Measurements from ENCODE around the gene MEIS1. TPM values are rescaled to one million over a fixed set of nuclear protein-coding genes. Genes with fewer than 3 reads are reported as not detected.

Gene MEIS1
- total RNA-seq, 4 donors from 2014 or later: 9.2 to 22.6 (median 18.8) TPM

DNA sequence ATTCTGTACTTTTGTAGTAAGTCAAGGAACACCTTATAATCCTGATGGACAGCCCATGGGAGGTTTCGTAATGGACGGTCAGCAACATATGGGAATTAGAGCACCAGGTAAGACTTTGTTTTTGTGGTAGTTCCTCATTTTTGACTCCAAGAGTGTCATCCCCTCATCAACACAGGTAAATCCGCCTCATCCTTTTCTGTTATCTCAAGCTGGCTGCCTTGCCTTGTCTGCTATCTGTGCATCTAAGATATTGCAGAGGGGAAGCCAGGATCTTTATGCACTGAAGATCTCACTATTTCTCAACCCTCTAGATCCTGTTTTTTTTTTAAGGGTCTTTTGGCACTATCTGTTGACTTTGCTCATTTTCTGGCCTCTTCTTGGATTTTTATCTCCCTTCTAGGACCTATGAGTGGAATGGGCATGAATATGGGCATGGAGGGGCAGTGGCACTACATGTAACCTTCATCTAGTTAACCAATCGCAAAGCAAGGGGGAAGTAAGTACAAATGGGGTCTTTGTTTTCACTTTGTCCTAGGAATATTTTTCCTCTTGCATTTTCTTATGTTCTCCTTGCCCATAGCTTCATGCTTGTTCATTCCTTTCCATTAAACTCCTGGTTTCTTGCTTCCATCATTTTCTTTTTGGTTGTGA, 133.8 kb downstream of the MEIS1 start:
- 86 to 87% methylated on average over 4 of the region's 4 CpGs for WGBS, 2 donors
- intact Hi-C loops (cut with DNase I; ENCODE audit: low total_unique reads): no loop called here
- DNase-seq (ENCODE audit: low spot score in 2 of 2): no peak
- no peak overlapping the region for H3K4me3 ChIP-seq (ENCODE audit: low read depth, poor library complexity, severe bottlenecking)
- TF ChIP-seq POLR2A (IDR thresholded peaks at IDR 0.05): no peak
- TF ChIP-seq, protein P1, sequence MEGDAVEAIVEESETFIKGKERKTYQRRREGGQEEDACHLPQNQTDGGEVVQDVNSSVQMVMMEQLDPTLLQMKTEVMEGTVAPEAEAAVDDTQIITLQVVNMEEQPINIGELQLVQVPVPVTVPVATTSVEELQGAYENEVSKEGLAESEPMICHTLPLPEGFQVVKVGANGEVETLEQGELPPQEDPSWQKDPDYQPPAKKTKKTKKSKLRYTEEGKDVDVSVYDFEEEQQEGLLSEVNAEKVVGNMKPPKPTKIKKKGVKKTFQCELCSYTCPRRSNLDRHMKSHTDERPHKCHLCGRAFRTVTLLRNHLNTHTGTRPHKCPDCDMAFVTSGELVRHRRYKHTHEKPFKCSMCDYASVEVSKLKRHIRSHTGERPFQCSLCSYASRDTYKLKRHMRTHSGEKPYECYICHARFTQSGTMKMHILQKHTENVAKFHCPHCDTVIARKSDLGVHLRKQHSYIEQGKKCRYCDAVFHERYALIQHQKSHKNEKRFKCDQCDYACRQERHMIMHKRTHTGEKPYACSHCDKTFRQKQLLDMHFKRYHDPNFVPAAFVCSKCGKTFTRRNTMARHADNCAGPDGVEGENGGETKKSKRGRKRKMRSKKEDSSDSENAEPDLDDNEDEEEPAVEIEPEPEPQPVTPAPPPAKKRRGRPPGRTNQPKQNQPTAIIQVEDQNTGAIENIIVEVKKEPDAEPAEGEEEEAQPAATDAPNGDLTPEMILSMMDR (IDR thresholded peaks at IDR 0.05): no peak

DNA sequence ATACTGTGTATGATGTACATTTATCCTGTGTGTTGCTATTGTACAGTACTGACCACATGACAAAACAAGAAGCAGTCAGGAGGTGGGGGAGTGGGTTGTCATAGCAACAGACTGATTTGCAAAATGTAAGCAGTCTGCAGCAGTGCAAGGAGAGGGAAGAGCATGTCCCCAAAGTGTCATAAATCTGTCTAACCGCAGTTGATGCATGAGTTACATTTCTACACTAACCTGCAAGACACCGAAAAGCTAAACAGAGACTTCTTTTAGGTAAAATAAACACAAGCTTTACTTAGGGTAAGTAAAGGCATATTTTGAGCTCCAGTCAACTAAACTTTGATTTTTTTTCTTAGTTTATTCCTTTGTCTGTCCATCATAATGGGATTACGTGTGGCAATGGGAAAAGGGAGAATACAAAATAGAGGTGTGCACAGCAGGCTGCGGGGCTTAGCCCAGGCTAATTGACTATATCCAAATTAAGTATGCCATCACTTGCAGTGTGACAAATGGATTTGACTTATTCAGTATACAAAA, 134.5 kb downstream of the MEIS1 start:
- H3K4me3 ChIP-seq (ENCODE audit: low read depth, poor library complexity, severe bottlenecking): no peak overlapping the region
- 72 to 86% methylated on average over 4 of the region's 4 CpGs for WGBS, 2 donors
- intact Hi-C loops (cut with DNase I; ENCODE audit: low total_unique reads): no loop called here
- no peak for DNase-seq (ENCODE audit: low spot score in 2 of 2)
- TF ChIP-seq, protein P1 (IDR thresholded peaks at IDR 0.05): no peak
- TF ChIP-seq POLR2A (IDR thresholded peaks at IDR 0.05): no peak

DNA sequence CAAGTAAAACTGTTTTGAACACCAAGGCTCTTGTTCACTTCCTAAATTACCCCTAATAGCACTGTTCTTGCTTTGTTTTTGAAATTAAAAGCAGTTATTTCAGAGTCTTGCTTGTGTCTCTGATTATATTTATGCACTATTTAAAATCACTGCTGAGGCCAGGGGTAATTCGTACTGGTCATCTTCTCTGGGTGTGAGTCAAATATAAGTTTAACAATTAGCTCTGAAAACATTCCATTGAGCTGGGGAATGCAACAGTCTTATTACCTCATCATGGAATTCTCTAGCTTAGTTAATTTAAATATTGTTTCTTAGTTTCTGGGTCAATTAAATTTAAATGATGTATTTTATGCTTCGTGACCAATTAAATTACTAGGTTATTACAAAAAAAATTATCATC, 135.0 kb downstream of the MEIS1 start:
- 76 to 89% methylated on average over 2 of the region's 2 CpGs for WGBS, 2 donors
- H3K4me3 ChIP-seq (ENCODE audit: low read depth, poor library complexity, severe bottlenecking): no peak overlapping the region
- intact Hi-C loops (cut with DNase I; ENCODE audit: low total_unique reads): no loop called here
- DNase-seq (ENCODE audit: low spot score in 2 of 2): no peak
- TF ChIP-seq, protein P1 (IDR thresholded peaks at IDR 0.05): no peak
- TF ChIP-seq POLR2A (IDR thresholded peaks at IDR 0.05): no peak

DNA sequence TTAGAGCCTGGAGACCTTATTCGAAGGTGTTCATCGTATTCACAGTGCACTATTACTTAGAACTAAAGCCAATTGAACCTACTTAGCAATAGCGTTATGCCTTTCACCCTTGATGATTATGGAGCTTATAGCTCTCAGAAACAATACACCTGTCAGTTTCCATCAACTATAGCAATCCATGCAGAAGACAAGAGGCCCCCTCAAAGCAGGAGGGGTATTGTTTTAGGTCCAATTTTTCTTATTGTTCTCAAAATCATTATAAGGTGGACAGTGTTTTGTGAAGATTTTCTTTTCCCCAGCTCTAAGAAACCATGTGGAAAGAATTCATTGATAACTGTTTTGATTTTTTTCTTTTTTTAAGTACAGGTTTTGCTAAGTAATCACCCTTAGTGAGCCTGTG, 135.5 kb downstream of the MEIS1 start:
- no peak overlapping the region for H3K4me3 ChIP-seq (ENCODE audit: low read depth, poor library complexity, severe bottlenecking)
- WGBS, 2 donors: 89 to 90% methylated on average over 3 of the region's 3 CpGs
- DNase-seq (ENCODE audit: low spot score in 2 of 2): no peak
- no peak for TF ChIP-seq POLR2A (IDR thresholded peaks at IDR 0.05)
- TF ChIP-seq, protein P1 (IDR thresholded peaks at IDR 0.05): no peak
- intact Hi-C loops (cut with DNase I; ENCODE audit: low total_unique reads): no loop called here

DNA sequence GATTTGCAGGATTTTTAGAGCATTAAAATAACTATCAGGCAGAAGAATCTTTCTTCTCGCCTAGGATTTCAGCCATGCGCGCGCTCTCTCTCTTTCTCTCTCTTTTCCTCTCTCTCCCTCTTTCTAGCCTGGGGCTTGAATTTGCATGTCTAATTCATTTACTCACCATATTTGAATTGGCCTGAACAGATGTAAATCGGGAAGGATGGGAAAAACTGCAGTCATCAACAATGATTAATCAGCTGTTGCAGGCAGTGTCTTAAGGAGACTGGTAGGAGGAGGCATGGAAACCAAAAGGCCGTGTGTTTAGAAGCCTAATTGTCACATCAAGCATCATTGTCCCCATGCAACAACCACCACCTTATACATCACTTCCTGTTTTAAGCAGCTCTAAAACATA, 137.0 kb downstream of the MEIS1 start:
- DNase-seq (ENCODE audit: low spot score in 2 of 2): no peak
- intact Hi-C loops (cut with DNase I; ENCODE audit: low total_unique reads): no loop called here
- TF ChIP-seq, protein P1 (IDR thresholded peaks at IDR 0.05): no peak
- no peak for TF ChIP-seq POLR2A (IDR thresholded peaks at IDR 0.05)
- 65 to 73% methylated on average over 6 of the region's 6 CpGs for whole genome bisulfite sequencing, 2 donors
- H3K4me3 ChIP-seq (ENCODE audit: low read depth, poor library complexity, severe bottlenecking): no peak overlapping the region

DNA sequence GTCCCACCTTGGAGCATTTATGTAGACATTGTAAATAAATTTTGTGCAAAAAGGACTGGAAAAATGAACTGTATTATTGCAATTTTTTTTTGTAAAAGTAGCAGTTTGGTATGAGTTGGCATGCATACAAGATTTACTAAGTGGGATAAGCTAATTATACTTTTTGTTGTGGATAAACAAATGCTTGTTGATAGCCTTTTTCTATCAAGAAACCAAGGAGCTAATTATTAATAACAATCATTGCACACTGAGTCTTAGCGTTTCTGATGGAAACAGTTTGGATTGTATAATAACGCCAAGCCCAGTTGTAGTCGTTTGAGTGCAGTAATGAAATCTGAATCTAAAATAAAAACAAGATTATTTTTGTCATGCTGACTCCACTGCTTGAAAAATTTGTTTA, 137.5 kb downstream of the MEIS1 start:
- no peak for DNase-seq (ENCODE audit: low spot score in 2 of 2)
- H3K4me3 ChIP-seq (ENCODE audit: low read depth, poor library complexity, severe bottlenecking): no peak overlapping the region
- no peak for TF ChIP-seq POLR2A (IDR thresholded peaks at IDR 0.05)
- TF ChIP-seq, protein P1 (IDR thresholded peaks at IDR 0.05): no peak
- WGBS, 2 donors: 86 to 91% methylated on average over 3 of the region's 3 CpGs
- intact Hi-C loops (cut with DNase I; ENCODE audit: low total_unique reads): no loop called here

Data from lower leg skin (tissue), 4 donors.